Activated CD4-positive, alpha-beta T cell treated with anti-CD3 and anti-CD28 coated beads, Interleukin-2, amount 50 U/mL, for 1 hour (primary cell): ENCODE data around the gene MAML2.
"Not testable (repeated sequence)": the region's sequence is repeated elsewhere in the genome, so short reads cannot be mapped to it uniquely, and the experiment has no call there.

ENCODE experiments used
- DNase-seq: peaks from one replicate; pipeline ENCODE4 v3.0.0-alpha.2; 2020

MAML2 gene

DNA sequence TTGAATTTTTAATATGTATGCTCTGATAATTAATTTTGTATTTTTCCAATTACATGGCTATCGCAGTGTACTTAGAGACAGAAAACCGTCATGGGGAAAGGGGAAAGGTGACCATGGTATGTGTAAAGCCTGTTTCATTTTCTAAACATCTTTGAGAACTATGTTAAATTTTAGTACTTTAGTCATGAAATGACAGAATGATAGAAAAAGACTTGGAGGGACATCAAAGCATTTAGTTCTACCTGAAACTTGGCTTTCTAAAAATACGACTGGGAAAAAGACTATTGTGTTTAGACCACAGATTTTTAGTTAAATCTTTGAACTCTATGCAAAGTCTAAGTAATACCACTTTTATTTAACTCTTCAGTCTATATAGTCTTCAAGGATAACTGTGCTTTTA, 54.1 kb downstream of the MAML2 start:
- no peak for DNase-seq

DNA sequence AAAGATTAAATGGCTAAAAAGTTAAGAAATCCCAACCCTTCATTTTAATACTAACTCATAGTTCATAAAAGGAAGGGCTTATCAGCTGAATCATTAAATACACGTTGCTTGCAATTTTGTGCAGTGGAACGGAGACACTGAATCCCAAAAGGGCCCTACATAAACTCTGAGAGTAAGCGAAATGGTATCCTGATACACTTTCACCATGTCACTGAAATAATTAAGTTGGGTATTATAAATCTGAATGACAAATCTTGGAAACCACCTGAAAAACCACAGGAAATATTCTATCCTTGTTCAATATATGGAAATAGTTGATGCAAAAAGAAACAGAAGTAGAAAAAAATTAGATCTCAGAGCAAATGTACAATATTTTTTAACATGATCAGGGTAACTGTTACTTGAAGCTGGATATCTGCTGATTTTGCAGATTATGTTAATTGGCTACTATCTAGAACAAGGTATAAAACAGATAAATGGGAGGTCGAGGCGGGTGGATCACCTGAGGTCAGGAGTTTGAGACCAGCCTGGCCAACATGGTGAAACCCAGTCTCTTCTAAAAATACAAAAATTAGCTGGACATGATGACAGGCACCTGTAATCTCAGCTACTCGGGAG, 55.1 kb downstream of the MAML2 start:
- no peak for DNase-seq

DNA sequence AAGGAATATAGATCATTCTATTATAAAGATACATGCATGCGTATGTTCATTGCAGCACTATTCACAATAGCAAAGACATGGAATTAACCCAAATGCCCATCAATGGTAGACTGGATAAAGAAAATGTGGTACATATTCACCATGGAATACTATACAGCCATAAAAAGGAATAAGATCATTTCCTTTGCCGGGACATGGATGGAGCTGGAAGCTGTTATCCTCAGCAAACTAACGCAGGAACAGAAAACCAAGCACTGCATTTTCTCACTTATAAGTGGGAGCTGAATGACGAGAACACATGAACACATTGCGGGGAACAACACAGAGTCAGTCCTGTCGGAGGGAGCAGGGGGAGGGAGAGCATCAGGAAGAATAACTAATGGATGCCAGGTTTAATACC, 57.0 kb downstream of the MAML2 start:
- DNase-seq, result not testable (repeated sequence)

DNA sequence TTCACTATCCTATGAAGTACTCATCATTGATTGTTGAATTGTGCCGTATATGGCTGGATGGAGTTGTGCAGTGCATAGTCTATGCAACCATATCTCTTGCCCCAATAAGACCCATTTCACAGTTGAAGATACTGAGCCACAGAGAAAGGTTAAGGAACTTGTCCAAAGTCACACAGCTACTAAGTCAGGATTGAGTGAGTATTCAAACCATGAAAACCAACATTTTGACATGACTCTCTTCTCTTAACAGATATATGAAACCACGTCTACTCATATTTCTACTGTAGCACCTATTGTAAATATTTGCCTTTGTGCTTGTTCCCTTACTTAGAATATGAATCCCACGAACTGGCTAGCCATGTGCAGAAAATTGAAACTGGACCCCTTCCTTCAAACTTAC, 58.1 kb downstream of the MAML2 start:
- DNase-seq, result no peak

DNA sequence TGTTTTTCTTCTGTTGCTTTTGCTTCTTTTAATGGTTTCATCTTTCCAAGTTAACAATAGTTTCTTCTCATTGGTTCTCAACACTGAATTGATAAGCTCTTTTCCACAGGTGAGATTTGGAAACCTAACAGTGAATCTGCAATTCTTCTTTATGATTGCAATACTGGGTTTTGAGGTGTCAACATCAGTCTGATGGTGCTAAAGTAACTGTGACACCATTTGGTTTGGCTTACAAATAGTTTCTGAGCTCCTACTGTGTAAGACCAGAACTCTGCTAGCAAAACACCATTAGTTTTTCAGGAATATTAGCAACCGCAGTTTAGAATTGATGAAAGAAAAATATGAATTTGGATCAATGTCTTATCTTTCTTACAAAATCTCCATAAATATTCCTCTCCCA, 58.6 kb downstream of the MAML2 start:
- no peak for DNase-seq

DNA sequence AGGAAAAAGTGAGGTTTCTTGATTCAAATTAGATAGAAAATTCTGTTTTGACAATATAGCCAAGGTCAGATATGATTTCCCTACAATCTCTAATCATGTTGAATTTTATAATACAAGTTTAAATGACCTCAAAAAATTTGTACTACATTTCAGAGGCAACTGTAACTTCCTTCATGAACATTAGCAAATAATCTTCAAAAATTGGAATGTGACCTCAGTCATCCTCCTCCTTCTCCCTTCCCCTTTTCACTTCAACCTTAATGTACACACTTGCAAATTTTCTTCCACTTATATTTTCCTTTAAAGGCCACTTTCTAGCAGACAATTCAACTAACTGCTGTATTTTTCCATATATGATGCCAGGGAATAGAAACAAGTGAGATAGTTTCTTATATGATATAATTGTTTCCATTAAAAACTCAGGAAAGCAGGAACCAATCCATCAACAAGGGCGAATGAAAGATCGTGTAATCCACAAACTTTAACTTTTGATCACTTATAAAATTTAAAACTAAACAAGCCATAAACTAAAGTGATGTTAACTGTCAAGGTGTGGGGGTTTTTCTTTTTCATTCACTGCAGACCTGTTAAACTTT, 60.3 kb downstream of the MAML2 start:
- no peak for DNase-seq

DNA sequence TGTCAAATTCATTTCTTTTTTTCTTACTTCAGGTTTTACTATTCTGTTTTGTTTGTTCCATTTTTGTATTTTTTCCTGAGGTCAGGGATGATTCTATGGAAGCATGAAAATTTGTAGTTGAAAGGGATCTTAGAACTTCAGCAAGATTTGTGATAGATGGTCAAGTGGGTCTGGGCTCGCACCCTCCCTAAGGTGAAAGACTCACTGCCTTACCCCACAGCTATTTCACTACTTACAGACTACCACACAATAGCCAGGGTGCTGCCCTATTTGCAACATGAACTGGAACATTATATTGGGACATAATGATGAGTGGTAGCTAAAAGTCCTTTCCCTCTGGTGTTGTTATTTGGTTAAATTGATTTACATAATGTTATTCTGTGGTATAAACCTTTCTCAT, 62.6 kb downstream of the MAML2 start:
- DNase-seq, result no peak

DNA sequence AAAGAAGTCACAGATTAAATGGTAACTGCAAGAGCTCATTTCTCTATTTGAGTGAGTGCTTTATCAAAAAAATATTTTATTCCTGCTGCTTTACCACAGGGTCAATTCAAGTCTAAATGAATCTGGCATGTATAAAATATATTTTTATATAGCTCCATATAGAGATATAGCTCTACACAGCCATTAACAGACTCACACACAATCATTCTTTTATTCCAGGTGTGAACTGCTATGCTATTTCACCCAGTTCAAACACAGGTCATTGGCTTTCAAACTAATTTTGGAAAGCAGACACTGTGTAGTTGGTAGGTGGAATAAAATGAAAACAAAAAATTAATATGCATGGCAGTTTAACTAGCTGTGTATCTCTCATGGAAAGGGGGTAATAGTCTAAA, 63.1 kb downstream of the MAML2 start:
- no peak for DNase-seq

DNA sequence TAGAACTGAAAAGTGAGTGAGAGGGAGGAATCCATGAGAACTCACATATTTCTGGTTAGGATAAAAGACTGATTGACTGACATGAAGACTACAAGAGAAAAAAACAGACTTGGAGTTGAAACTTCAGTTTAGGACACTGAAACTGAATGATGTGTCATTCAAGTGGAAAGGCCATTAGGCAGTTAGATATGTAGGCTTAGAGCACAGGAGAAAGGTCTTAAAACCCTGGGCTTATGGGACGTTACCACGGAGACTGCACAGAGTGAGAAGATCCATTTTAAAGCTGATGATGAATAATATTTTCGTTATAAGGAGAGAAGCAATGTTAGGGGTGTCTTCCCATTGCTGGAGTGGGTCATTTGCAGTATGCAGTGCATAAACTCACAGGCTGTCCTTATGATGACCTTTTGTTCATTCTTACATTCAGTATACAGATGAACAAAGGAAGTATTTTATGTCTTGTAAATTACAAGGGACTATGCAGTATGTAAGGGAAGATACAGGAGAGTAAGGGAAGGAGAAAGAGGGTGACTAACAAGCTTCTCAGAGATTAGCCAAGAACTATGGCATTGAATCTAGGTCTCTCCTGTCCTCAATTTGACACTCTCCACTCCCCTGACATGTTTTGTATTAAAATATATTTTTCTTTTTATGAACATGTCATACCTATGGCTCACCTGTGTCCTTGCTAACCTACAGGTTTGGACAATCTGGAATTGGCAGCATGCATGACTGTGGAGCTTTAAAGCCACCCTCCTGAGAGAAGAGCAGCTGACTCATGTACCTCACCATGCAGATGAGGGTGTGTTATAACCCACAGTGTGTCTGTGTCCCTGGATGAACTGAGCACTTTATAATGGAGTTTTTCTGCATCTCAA, 63.7 kb downstream of the MAML2 start:
- DNase-seq, result no peak

DNA sequence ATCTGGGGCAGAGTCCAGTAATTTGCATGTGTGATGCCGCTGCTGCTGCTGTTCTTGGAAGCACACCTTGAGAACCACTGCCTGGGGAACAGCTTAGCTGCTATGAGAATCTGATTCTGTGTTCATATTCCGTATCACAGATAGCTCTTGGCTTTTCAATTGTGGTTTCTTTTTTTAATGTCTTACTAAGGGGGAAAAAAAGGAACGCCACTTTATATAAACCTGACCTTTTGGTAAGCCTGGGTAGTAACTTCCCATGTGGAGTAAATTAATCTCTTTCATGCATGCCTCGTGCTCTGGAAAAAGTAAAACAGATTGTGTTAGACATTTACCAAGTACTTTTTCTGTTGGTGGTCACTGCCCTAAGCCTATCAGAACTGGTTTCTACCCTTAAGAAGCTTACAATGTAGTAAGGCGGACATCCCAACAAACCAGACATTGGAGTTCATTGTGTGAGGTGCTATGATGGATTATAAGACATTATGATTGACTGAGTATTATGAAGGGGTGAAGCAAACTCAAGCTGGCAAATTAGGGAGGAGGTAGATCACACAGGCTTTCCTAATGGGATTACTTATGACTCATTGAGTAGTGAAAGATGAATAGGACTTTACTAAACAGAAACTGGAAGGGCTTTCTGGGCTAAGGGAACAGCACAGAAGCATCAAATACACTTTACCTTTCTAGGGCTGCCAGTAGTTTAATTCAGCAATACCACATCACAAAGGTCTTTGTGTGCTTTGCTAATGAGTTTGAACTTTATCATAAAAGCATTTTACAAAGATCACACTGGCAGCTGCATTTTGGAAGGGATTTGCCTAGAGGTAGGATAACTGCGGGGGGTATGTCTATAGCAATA, 64.7 kb downstream of the MAML2 start:
- no peak for DNase-seq

DNA sequence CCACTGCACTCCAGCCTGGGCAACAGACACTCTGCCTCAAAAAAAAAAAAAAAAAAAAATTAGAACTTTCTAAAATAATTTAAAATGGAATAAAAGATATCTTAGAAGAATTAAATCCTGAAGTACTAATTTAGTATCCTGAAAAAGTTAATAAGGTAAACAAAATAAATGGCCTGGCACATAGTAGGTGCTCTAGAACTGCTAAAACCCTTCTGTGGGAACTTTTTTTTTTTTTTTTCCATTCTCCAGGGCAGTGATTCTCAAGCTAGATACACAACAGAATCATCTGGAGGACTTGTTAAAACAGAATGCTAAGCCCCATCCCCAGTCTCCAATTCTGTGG, 65.3 kb downstream of the MAML2 start:
- DNase-seq, result no peak

DNA sequence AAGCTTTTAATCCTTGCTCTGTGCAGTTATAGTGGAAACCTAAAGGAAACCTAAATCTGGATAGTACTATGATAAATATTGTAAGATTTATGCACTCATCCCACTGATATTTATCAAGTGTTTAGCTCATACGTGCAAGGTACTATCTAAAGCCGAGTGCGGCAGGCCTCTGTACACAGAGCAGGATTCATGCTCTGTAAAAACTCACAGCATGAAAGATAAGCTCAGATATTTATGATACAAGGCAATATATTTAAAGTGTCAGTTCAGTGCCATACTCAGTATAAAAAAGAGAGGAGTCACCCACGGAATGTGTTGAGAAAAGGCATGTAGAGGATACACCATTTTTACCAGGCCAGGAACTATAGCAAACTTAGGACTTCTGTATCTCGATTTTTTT, 66.2 kb downstream of the MAML2 start:
- no peak for DNase-seq

DNA sequence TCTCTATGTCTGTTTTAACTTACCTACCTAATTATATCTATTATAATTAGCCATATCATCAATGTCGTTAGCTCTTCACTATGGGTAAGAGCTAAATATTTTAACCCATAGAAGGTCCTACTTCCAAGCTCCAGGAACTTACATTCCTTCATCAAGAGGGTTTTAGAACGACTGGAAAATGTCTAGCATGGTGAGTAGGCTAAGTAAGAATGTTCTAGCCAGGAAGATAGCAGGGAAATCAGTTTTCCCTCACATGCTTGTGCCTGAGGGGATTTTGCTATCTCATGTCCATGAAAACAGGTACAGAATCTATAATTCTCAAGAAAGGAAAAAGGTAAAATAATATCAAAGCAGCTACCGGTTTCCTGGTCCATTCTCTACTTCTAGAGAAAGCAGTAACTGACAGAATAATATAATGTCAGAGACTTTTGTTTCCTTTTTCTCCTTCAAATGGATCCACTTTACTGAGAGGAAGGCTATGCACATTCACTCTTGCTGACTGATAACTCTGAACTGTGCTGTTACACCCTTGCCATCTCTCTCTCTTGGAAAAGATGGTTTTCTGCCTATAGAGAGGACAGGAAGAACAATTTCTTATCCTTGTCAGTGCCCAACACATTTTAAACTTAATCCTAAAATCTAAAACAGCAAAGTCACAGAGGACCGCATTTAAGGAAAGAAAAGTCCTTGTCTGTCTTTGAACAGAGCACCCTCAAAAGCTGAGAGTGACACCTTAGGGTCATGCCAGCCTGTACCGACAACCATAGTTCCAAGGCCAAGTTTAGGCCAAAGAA, 67.0 kb downstream of the MAML2 start:
- DNase-seq, result no peak

DNA sequence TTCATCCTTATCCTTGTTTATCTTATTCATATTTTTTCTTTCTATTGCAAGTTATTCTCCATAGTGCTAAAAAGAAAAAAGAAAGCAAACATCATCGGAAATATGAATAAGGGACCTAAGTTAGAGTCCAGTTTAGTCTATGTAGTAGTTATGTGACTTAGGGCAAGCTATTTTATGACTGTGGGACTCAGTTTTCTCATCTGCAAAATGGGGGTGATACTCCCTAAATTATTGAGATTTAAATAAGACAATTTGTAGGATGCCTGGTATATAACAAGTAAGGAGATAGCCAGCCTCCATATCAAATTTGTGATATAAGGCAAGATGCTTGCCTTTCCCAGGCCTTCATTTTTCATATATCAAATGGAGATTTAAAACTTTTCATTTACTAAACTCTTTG, 69.5 kb downstream of the MAML2 start:
- DNase-seq, result no peak

DNA sequence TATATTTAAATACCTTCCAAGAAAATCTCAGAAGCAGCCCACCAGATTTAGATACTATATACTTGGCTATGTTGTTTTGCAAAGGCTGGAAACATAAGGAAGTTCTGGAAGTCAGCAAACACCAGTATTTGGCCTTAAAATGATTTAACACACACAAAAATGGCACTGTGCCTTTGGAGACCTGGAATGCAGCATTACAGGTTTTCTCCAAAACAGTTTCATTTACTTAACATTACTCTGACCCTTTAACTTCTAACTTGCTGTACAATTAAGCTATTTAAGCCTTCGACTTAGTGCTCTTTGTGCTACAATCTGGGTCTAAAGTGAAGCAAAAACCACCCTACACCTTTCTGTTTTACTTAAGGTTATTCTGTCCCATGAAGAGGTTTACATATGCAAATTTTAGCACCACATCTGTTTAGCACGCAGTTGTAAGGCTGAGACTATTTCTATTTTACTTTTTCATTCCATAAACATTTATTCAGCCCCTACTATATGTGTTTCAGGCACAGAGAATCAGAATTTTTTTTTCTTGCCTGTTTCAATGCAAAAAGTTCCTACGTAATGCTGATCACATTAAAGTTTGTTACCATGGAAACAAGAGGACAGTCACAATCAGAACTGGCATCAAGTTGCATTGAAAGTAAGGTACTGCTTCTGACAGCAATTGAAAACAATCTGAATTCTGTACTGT, 70.3 kb downstream of the MAML2 start:
- no peak for DNase-seq

DNA sequence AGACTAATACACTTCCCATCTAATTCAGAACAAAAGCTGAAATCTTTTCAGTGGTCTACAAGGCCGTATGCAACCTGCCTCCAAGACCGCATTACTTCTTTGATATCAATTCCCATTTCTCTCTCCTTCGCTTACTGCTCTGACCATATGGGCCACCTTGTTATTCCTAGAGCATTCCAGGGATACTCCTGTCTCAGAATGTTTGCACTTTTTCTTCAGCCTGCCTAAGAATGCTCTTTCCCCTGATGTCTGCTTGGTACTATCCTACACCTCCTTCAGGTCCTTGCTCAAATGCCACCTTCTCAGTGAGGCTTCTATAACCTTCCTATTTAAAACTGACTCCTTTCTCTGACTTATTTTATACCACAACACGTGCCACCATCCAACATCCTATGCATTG, 71.2 kb downstream of the MAML2 start:
- no peak for DNase-seq

DNA sequence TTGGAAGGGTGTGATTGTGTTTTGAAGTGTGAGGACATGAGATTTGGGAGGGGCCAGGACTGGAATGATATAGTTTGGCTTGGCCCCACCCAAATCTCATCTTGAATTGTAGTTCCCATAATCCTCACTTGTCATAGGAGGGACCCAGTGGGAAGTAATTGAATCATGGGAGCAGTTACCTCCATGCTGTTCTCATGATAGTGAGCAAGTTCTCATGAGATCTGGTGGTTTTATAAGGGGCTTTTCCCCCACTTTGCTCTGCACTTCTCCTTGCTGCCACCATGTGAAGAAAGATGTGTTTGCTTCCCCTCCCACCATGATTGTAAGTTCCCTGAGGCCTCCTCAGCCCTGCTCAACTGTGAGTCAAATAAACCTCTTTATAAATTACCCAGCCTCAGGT, 71.6 kb downstream of the MAML2 start:
- DNase-seq, result not testable (repeated sequence)

DNA sequence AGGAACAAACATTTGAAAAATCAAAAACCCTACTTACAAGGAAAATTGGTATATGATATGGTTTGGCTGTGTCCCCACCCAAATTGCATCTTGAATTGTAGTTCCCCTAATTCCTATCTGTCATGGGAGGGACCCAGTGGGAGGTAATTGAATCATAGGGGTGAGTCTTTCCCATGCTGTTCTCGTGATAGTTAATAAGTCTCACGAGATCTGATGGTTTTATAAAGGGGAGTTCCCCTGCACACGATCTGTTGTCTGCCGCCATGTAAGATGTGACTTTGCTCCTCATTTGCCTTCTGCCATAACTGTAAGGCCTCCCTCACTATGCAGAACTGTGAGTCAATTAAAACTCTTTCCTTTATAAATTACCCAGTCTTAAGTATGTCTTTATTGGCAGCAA, 74.5 kb downstream of the MAML2 start:
- not testable (repeated sequence) for DNase-seq

DNA sequence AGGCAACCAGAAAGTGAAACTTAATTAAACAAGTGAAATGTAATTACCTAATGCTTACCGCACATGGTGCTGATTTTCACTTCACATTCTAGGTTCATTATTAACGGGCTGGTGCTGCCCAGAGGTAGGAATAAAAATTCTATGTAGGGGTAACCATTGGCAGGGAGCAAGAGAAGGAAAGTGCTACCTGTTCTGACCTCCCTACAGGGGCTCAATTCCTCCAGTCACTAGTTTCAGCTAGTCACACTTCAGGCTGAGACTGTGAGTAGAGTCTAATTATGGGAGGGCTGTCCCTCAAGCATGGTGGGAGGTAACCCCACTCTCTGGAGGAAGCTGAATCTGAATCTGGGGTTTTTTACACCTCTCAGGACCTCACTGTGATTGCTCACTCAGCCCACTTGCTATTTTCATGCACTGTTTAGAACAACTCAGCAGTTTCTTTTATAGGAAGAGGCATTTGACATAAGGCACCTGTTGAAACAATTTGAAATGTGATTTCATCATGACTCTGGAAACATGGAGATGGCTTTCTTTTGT, 75.4 kb downstream of the MAML2 start:
- no peak for DNase-seq

DNA sequence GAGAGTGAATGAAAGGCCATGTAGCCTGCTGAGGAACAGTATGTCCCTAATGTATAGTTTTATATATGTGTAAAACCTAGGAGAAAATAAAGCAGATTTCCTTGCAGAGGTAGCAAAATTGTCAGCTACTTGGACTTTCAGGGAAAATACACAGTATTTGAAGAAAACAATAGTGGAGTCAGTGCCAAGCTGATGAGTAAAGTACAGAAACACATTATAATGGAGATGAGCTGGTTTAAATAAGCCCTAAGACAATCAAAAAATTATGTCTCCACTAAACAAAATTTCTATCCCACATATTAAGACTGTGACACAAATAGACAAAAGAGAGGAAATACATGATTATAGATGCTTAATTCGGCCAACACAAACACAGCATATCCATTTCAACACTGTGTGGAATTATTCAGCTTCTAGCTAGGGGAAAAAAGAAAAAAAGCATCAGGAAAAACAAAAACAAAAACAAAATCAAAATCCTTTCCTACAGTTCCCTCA, 75.9 kb downstream of the MAML2 start:
- no peak for DNase-seq

DNA sequence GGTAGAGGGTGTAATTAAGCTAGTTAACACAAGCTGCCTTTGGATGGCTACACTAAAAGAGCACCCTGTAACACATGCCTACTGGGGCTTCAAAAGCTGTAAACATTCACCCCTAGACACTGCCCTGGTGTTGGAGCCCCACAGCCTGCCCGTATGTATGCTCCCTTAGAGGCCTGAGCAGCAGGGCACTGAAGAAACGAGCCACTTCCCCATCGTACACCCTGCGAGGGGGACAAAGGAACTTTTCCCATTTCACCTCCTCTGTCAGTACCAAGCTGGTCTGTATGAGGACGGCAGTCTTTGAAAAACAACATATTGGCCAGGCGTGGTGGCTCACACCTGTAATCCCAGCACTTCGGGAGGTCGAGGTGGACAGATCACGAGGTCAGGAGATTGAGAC, 77.0 kb downstream of the MAML2 start:
- DNase-seq, result no peak
